A549 (cell line): ENCODE data around the gene ADO.

Source experiments
- JUN ChIP-seq, 2 experiments: fragments of >200 bp; sonication (Bioruptor Twin); formaldehyde crosslinking; IDR thresholded peaks; 2 replicates in 1 of 2; 3 replicates in 1 of 2; pipeline ENCODE4 v1.6.1; 2016 to 2017
- MAX ChIP-seq: IDR thresholded peaks from 2 replicates; pipeline ENCODE4 v1.6.1; 2012
- MAZ ChIP-seq: fragments of 150-350 bp; IDR thresholded peaks from 2 replicates; pipeline ENCODE4 v1.6.1; 2014; ENCODE audit warnings: antibody characterized with exemption, low read depth, low read length, borderline replicate concordance
- NFE2L2 ChIP-seq: fragments of 150-350 bp; conservative IDR thresholded peaks from 2 replicates; pipeline ENCODE4 v1.6.1; 2014; ENCODE audit warnings: low read length
- NR3C1 ChIP-seq: fragments of >200 bp; sonication (Bioruptor Twin); formaldehyde crosslinking; IDR thresholded peaks from 3 replicates; pipeline ENCODE4 v1.6.1; 2017
- REST ChIP-seq: fragments of 200-600 bp; sonication (generic); IDR thresholded peaks from 2 replicates; pipeline ENCODE4 v1.6.1; 2016; ENCODE audit warnings: antibody characterized with exemption, mild to moderate bottlenecking, moderate library complexity
- RFX5 ChIP-seq: fragments of 450-650 bp; IDR thresholded peaks from 2 replicates; pipeline ENCODE4 v1.7.1; 2014; ENCODE audit warnings: antibody characterized with exemption, mild to moderate bottlenecking, moderate library complexity
- USF2 ChIP-seq: fragments of 450-650 bp; IDR thresholded peaks from 2 replicates; pipeline ENCODE4 v1.6.1; 2014; ENCODE audit warnings: antibody characterized with exemption
- TF ChIP-seq, protein P1 (sequence below): fragments of >200 bp; sonication (Bioruptor Twin); formaldehyde crosslinking; IDR thresholded peaks from 3 replicates; pipeline ENCODE4 v1.5.1; 2016
- TF ChIP-seq, protein P2 (sequence below): IDR thresholded peaks from 2 replicates; pipeline ENCODE4 v1.6.1; 2012

GRCh38 chr10:62813981-62814380 lies 9.5 kb downstream of the ADO start:
- TF ChIP-seq REST (no peak), NFE2L2 (no peak), MAZ (no peak), USF2 (no peak), JUN (IDR thresholded peaks at IDR 0.05) (no peak), MAX (no peak), RFX5 (no peak), NR3C1 (no peak)
- TF ChIP-seq, protein P1, sequence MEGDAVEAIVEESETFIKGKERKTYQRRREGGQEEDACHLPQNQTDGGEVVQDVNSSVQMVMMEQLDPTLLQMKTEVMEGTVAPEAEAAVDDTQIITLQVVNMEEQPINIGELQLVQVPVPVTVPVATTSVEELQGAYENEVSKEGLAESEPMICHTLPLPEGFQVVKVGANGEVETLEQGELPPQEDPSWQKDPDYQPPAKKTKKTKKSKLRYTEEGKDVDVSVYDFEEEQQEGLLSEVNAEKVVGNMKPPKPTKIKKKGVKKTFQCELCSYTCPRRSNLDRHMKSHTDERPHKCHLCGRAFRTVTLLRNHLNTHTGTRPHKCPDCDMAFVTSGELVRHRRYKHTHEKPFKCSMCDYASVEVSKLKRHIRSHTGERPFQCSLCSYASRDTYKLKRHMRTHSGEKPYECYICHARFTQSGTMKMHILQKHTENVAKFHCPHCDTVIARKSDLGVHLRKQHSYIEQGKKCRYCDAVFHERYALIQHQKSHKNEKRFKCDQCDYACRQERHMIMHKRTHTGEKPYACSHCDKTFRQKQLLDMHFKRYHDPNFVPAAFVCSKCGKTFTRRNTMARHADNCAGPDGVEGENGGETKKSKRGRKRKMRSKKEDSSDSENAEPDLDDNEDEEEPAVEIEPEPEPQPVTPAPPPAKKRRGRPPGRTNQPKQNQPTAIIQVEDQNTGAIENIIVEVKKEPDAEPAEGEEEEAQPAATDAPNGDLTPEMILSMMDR: no peak
- TF ChIP-seq, protein P2, sequence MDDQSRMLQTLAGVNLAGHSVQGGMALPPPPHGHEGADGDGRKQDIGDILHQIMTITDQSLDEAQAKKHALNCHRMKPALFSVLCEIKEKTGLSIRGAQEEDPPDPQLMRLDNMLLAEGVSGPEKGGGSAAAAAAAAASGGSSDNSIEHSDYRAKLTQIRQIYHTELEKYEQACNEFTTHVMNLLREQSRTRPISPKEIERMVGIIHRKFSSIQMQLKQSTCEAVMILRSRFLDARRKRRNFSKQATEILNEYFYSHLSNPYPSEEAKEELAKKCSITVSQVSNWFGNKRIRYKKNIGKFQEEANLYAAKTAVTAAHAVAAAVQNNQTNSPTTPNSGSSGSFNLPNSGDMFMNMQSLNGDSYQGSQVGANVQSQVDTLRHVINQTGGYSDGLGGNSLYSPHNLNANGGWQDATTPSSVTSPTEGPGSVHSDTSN: no peak
